GM12878 (cell line): Measurements from ENCODE around the gene VWA7. TPM values are rescaled to one million over a fixed set of nuclear protein-coding genes. Genes with fewer than 3 reads are reported as not detected.

Experiments used
- CHD4 ChIP-seq: fragments of 200-600 bp; sonication (generic); IDR thresholded peaks from 2 replicates; pipeline ENCODE4 v1.6.1; 2016; ENCODE audit warnings: mild to moderate bottlenecking
- JUND ChIP-seq: IDR thresholded peaks from 2 replicates; pipeline ENCODE4 v1.6.1; 2012; ENCODE audit warnings: low read depth, mild to moderate bottlenecking, low read length, improper control_type of control experiment, moderate library complexity
- NFYB ChIP-seq: IDR thresholded peaks from 2 replicates; pipeline ENCODE4 v1.6.1; 2011; ENCODE audit warnings: low read depth, mild to moderate bottlenecking, low read length, improper control_type of control experiment, moderate library complexity; ENCODE audit not compliant: insufficient read depth
- POLR2AphosphoS2 ChIP-seq: IDR thresholded peaks from 2 replicates; pipeline ENCODE4 v1.6.1; 2011; ENCODE audit warnings: low read depth, mild to moderate bottlenecking, low read length, improper control_type of control experiment, moderate library complexity
- RELA ChIP-seq: fragments of 450-650 bp; IDR thresholded peaks from 2 replicates; pipeline ENCODE4 v1.8.0; 2014; ENCODE audit warnings: borderline replicate concordance; ENCODE audit not compliant: partially characterized antibody
- SUPT20H ChIP-seq: IDR thresholded peaks from 2 replicates; pipeline ENCODE4 v1.6.1; 2011; ENCODE audit warnings: low read depth, mild to moderate bottlenecking, low read length, moderate library complexity, borderline replicate concordance; ENCODE audit not compliant: control insufficient read depth
- polyA plus RNA-seq, 11 experiments: library from polyadenylated mRNA; depleted of rRNA in 4 of 11; unstranded in 6 of 11; stranded (reverse) in 5 of 11; fragments of >200 nt; fragmentation: Nextera tagmentation in 4 of 11; fragmentation: Illumina TruSeq in 1 of 11; extraction: Ambion mirVana in 4 of 11; extraction: Trizol in 1 of 11; gene quantifications; 1 replicate in 1 of 11; 2 replicates in 10 of 11; pipeline versions ENCODE4 v1.2.1 to v1.2.3, GENCODE V29; 2011 to 2016; ENCODE audit warnings: inconsistent platforms in 2 of 11, missing spikeins in 2 of 11, low read depth in 1 of 11
- total RNA-seq, 4 experiments: library from RNA; depleted of rRNA in 3 of 4; stranded (reverse); fragments of >200 nt in 3 of 4; fragmentation: Illumina TruSeq in 1 of 4; extraction: Trizol in 1 of 4; gene quantifications; 2 replicates each; pipeline versions ENCODE4 v1.2.1 to v1.2.3, GENCODE V29; 2013 to 2021
- TF ChIP-seq, protein P1 (sequence below): IDR thresholded peaks from 2 replicates; pipeline ENCODE4 v1.6.1; 2011; ENCODE audit warnings: mild to moderate bottlenecking, low read depth, low read length, moderate library complexity; ENCODE audit not compliant: insufficient replicate concordance
- TF ChIP-seq, protein P2 (sequence below): IDR thresholded peaks from 2 replicates; pipeline ENCODE4 v1.6.1; 2012; ENCODE audit warnings: mild to moderate bottlenecking, low read depth, low read length

The VWA7 gene
- total and polyA plus RNA-seq, 10 of the 15 experiments (the other 5 are each of a cell fraction or from before 2014, with no cell fraction given): 0.11 to 3.1 (median 1.2) TPM; not detected in 1

DNA sequence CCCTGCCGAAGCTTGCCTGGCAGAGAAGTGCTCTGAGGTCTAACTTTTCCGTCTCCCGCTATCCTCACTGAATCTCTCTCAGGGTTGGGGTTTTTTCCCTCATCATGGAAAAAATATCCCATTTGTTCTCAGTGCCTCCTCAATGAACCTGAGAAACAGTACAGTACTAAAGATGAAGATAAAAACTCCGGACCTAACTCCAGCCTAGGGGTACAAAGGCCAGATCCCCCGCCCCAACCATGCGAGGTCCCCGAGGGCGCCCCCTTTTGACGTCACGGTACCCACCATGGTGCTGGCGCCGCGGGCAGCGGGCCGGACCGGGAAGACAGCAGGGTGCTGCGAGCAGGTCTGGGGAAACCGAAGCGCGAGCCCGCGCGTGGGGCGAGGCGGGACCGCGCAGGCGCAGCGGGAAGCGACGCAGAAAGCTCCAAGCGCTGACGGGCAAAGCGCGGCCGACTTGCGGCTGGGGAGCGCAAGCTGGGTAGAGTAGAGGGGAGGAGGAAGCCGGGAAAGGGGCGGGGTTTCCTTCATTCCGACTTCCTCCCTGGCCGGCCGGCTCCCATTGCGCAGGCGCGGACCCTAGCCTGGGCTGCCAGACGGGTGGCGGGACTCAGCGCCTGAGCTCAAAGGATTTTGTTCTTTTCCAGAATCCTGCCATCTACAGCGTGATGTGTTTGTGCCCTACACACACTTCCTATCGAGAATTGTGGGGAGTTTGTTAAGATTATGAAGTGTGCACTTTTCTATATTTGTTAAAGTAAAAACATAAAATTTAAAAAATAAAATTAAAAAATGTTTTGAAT is 29.5 kb upstream of the VWA7 start, which contains the start of gene LSM2 (continued):
- TF ChIP-seq NFYB (no peak), CHD4 (no peak), POLR2AphosphoS2 (peak; percentile 80; the same call in 1 of the 2 replicates), RELA (peak; percentile 16), SUPT20H (no peak), JUND (no peak)
- TF ChIP-seq, protein P1, sequence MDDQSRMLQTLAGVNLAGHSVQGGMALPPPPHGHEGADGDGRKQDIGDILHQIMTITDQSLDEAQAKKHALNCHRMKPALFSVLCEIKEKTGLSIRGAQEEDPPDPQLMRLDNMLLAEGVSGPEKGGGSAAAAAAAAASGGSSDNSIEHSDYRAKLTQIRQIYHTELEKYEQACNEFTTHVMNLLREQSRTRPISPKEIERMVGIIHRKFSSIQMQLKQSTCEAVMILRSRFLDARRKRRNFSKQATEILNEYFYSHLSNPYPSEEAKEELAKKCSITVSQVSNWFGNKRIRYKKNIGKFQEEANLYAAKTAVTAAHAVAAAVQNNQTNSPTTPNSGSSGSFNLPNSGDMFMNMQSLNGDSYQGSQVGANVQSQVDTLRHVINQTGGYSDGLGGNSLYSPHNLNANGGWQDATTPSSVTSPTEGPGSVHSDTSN: no peak
- TF ChIP-seq, protein P2, sequence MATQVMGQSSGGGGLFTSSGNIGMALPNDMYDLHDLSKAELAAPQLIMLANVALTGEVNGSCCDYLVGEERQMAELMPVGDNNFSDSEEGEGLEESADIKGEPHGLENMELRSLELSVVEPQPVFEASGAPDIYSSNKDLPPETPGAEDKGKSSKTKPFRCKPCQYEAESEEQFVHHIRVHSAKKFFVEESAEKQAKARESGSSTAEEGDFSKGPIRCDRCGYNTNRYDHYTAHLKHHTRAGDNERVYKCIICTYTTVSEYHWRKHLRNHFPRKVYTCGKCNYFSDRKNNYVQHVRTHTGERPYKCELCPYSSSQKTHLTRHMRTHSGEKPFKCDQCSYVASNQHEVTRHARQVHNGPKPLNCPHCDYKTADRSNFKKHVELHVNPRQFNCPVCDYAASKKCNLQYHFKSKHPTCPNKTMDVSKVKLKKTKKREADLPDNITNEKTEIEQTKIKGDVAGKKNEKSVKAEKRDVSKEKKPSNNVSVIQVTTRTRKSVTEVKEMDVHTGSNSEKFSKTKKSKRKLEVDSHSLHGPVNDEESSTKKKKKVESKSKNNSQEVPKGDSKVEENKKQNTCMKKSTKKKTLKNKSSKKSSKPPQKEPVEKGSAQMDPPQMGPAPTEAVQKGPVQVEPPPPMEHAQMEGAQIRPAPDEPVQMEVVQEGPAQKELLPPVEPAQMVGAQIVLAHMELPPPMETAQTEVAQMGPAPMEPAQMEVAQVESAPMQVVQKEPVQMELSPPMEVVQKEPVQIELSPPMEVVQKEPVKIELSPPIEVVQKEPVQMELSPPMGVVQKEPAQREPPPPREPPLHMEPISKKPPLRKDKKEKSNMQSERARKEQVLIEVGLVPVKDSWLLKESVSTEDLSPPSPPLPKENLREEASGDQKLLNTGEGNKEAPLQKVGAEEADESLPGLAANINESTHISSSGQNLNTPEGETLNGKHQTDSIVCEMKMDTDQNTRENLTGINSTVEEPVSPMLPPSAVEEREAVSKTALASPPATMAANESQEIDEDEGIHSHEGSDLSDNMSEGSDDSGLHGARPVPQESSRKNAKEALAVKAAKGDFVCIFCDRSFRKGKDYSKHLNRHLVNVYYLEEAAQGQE: no peak
